GM13977 (cell line): ENCODE data around the gene C1RL.

Experiments used
- DNase-seq: peaks from one replicate; pipeline ENCODE4 v3.0.0; 2012; ENCODE audit warnings: low spot score
- in situ Hi-C: fragments of 300-500 bp; cut with MboI; formaldehyde crosslinking; loops from one replicate; pipeline ENCODE4 v1.12.0; 2022; ENCODE audit warnings: low sequenced_read_pairs, low pct_unique_long_range_greater_than_20kb, mixed read lengths, inconsistent platforms; ENCODE audit not compliant: unreplicated experiment
- TF ChIP-seq, protein P1 (sequence below): IDR thresholded peaks from 2 replicates; pipeline ENCODE4 v1.5.1; 2012; ENCODE audit warnings: mild to moderate bottlenecking, control low read depth; ENCODE audit not compliant: insufficient read depth; ENCODE audit errors: extremely low read depth, missing control alignments

C1RL gene

DNA sequence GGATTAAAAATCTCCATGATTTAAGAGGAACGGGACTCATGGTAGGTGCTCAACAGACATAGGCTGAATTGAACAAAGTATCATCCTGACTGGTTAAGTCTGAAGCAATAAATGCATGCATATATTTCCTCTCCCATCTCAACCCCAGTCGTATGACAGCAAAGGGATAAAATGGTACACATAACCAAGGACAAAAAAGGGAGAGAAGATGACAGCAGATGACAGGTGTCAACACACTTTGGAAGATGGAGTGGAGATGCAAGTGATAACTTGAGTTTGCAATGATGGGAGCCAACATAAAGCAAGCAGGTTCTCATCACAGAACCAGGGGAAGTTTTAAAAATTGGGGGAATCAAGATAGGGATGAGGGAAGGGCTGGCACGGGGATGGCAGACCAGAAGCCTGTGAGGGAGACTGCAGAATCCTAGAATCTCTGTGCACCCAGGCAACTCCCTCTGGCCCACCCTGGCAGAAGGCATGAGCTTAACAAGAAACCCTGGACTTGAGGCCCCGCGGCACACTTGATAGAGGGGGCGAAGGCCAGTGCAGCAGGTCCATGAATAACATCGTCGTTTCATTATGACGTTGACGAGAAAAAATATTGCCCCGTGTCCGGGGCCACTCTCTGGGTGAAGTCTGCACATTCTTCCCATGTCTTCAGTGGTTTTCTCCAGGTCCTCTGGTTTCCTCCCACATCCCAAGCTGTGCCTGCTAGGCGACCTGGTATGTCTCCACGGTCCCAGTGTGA is 5.0 kb downstream of the C1RL start:
- no peak for DNase-seq
- in situ Hi-C loops: loop anchor here (25.0 kb wide), 1 partner anchor 167 kb away; the partner anchor contains the start of genes ATN1, C12orf57 and RNU7-1
- TF ChIP-seq, protein P1, sequence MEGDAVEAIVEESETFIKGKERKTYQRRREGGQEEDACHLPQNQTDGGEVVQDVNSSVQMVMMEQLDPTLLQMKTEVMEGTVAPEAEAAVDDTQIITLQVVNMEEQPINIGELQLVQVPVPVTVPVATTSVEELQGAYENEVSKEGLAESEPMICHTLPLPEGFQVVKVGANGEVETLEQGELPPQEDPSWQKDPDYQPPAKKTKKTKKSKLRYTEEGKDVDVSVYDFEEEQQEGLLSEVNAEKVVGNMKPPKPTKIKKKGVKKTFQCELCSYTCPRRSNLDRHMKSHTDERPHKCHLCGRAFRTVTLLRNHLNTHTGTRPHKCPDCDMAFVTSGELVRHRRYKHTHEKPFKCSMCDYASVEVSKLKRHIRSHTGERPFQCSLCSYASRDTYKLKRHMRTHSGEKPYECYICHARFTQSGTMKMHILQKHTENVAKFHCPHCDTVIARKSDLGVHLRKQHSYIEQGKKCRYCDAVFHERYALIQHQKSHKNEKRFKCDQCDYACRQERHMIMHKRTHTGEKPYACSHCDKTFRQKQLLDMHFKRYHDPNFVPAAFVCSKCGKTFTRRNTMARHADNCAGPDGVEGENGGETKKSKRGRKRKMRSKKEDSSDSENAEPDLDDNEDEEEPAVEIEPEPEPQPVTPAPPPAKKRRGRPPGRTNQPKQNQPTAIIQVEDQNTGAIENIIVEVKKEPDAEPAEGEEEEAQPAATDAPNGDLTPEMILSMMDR: no peak

DNA sequence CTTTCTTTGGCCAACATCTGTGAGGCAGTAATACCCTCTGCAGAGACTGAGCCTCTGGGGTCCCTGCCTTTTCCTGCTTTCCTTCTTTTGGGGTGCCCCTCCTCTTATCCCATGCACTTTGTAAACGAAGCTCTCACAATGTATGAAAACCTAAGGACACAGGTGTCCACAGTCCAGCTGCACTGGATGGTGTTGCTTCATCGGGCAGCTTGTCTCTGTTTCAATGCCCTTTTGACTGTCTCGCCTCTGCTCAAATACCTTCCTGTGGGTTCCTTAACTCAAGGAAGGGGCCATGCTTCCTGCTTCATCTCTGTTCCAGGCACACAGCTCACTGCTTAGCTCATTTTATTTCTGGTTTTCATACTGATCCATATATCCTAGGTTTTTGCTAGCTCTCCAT is 6.4 kb downstream of the C1RL start:
- TF ChIP-seq, protein P1: no peak
- DNase-seq: no peak
- in situ Hi-C loops: loop anchor here (25.0 kb wide), 1 partner anchor 165 kb away; the partner anchor contains the start of genes ATN1, C12orf57 and RNU7-1

DNA sequence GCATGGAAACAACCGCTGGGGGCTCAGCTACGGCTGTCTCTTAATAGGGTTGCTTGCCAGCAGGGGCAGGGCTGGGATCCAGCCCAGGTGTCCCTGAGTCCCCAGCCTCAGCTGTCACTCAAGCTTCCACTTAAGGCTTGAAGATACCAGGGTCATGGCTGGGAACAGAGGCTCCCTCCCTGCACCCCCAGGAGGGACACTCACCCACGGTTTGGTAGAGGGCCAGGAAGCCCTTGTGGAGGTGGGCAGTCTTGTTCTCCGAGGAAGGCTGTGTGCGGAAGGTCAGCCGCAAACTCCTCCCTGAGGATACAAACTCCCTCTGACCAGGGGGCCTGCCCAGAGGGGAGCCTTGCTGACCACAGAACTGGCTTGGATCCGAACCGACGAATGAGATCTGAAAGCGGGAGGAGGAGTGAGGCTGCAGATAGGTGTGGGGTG is 7.3 kb downstream of the C1RL start:
- TF ChIP-seq, protein P1: no peak
- DNase-seq: no peak
- in situ Hi-C loops: loop anchor here (25.0 kb wide), 1 partner anchor 164 kb away; the partner anchor contains the start of genes ATN1, C12orf57 and RNU7-1

DNA sequence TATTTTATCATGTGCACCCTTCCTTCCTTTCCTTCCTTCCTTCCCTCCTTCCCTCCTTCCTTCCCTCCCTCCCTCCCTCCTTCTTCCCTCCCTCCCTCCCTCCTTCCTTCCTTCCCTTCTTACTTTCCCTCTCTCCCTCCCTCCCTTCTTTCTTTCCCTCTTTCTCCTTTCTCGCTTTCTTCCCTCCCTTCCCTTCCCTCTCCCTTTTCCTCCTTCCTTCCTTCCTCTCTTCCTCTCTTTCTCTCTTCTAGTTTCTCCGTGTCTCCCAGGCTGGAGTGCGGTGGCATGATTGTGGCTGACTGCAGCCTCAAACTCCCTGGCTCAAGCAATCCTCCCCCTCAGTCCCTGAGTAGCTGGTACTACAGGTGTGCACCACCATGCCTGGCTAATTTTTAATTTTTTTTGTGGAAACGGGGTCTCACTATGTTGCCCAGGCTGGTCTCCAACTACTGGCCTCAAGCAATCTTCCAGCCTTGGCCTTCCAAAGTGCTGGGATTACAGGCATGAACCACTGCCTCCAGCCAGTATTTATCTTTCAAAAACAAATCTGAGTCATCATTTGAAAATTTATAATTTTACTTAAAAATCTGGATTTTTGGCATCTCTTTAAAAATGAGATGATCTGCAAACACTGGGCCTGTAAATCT is 7.8 kb downstream of the C1RL start:
- in situ Hi-C loops: loop anchor here (25.0 kb wide), 1 partner anchor 164 kb away; the partner anchor contains the start of genes ATN1, C12orf57 and RNU7-1
- no peak for DNase-seq
- TF ChIP-seq, protein P1: no peak

DNA sequence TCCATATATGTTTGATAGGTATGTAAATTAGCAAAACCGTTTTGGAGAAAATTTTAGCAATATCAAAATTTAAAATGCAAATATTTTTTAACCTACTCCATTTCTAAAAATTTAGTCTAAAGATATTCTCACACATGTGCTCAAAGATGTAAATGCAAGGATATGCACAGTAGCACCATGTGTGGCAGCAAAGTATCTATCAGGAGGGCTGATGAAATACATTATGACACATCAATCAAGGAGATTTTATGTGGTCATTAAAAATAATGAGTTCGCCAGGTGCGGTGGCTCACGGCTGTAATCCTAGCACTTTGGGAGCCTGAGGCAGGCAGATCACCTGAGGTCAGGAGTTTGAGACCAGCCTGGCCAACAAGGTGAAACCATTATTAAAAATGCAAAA is 8.8 kb downstream of the C1RL start:
- DNase-seq: no peak
- in situ Hi-C loops: loop anchor here (25.0 kb wide), 1 partner anchor 163 kb away; the partner anchor contains the start of genes ATN1, C12orf57 and RNU7-1
- TF ChIP-seq, protein P1: no peak

DNA sequence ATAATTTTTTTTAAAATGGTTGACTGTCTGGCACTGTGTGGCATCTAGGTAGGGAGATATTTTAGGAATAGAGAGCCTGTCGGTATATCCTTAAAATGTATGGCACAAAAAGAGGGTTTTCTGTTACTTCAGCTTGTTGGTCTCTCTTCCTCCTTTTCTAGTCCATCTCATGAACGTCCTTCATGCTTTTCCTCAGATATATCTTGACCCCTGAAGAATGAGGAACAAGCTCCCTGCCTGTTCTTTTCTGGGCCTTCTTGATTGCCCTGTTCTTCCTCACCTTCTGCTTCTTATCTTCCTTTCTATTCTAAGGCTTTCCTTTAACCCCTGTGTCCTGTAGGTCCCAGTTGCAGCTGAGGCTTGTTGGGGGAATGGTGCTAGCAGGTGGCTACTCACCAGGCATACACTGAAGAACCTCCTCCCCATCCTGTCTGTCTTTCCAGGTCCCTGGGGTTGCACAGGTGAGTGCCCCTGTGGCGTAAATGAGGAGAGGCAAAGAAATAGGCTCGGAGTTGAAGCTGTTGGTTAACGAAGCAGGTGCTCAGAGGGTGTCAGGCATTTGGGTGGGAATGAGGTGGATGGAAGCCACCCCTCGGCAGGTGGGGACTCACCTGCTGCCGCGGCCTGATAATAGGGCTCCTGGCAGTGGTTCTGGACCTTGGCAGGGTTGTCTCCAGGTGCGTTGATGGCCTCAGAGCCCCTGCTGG is 9.6 kb downstream of the C1RL start:
- in situ Hi-C loops: no loop called here
- TF ChIP-seq, protein P1: no peak
- DNase-seq: no peak
